H1 (cell line): ENCODE measurements around the gene FAM174A. TPM values are rescaled to one million over a fixed set of nuclear protein-coding genes. Genes with fewer than 3 reads are reported as not detected.
A peak's percentile ranks its signal among the peaks of the same experiment; 100 is the strongest.

Experiments used
- CTCF ChIA-PET: fragments of 300-600 bp; sonication (Branson Sonifier 250); formaldehyde crosslinking; loops from one replicate; lab custom pipeline; 2021; ENCODE audit not compliant: partially characterized antibody; lab: Charles Lee
- POLR2A ChIA-PET: fragments of 300-600 bp; sonication (Branson Sonifier 250); formaldehyde crosslinking; loops from one replicate; lab custom pipeline; 2021; ENCODE audit warnings: inconsistent platforms; ENCODE audit not compliant: partially characterized antibody; lab: Charles Lee
- DNase-seq, 2 experiments: peaks; one replicate each; pipeline versions ENCODE4 v3.0.0 to v3.0.0-alpha.2; 2010 to 2022; ENCODE audit warnings: low spot score in 2 of 2, low read depth in 1 of 2, mixed read lengths in 1 of 2
- FAIRE-seq: peaks from 2 replicates; lab custom pipeline; 2011; peaks lifted over from hg19 to GRCh38; lab: Jason Lieb, UNC
- H2AFZ ChIP-seq: 2 replicates; pipeline ENCODE4 v1.8.1; 2012; ENCODE audit warnings: low read length, inconsistent platforms
- H2AK5ac ChIP-seq: 2 replicates; pipeline ENCODE4 v1.6.1; 2013; ENCODE audit warnings: low read depth, low read length
- H2BK120ac ChIP-seq: replicated peaks from 2 replicates; pipeline ENCODE3; 2013; ENCODE audit warnings: low read depth, low read length, inconsistent platforms
- H2BK12ac ChIP-seq: 2 replicates; pipeline ENCODE4 v1.6.1; 2013; ENCODE audit warnings: low read depth, low read length
- H2BK15ac ChIP-seq: 2 replicates; pipeline ENCODE4 v1.6.1; 2013; ENCODE audit warnings: low read length
- H2BK20ac ChIP-seq: 2 replicates; pipeline ENCODE4 v1.6.1; 2013; ENCODE audit warnings: low read length
- H2BK5ac ChIP-seq: 2 replicates; pipeline ENCODE4 v1.6.1; 2013; ENCODE audit warnings: low read depth, low read length
- H3K14ac ChIP-seq: 2 replicates; pipeline ENCODE4 v1.6.1; 2013; ENCODE audit warnings: inconsistent platforms; ENCODE audit not compliant: insufficient read length
- H3K18ac ChIP-seq: 2 replicates; pipeline ENCODE4 v1.6.1; 2013; ENCODE audit warnings: low read length; ENCODE audit errors: extremely low read depth
- H3K23ac ChIP-seq: 2 replicates; pipeline ENCODE4 v1.6.1; 2013; ENCODE audit warnings: inconsistent platforms; ENCODE audit not compliant: insufficient read length
- H3K23me2 ChIP-seq: 2 replicates; pipeline ENCODE4 v1.6.1; 2013; ENCODE audit warnings: low read depth, low read length
- H3K27ac ChIP-seq: 2 replicates; pipeline ENCODE4 v1.6.1; 2011; ENCODE audit warnings: low read depth, low read length, inconsistent platforms
- H3K27me3 ChIP-seq, 4 experiments: replicated peaks in 1 of 4; 1 replicate in 1 of 4; 2 replicates in 3 of 4; pipeline versions ENCODE4 v1.6.1 to v1.8.1; 2011 to 2013; ENCODE audit warnings: low read length in 3 of 4, mild to moderate bottlenecking in 3 of 4, inconsistent platforms in 2 of 4, mixed read lengths in 2 of 4, moderate library complexity in 1 of 4; ENCODE audit not compliant: control insufficient read depth in 3 of 4, insufficient read depth in 3 of 4; ENCODE audit errors: extremely low read depth in 1 of 4
- H3K36me3 ChIP-seq, 4 experiments: 2 replicates each; pipeline versions ENCODE4 v1.6.1 to v1.8.1; 2011 to 2013; ENCODE audit warnings: mild to moderate bottlenecking in 4 of 4, low read length in 3 of 4, moderate library complexity in 2 of 4, control low read depth in 1 of 4, inconsistent platforms in 1 of 4; ENCODE audit not compliant: insufficient read depth in 4 of 4, control insufficient read depth in 2 of 4
- H3K4ac ChIP-seq: replicated peaks from 2 replicates; pipeline ENCODE3; 2013; ENCODE audit warnings: low read length, low read depth, mixed read lengths, inconsistent platforms; ENCODE audit not compliant: insufficient read length
- H3K4me1 ChIP-seq, 4 experiments: replicated peaks in 1 of 4; 1 replicate in 1 of 4; 2 replicates in 3 of 4; pipeline versions ENCODE4 v1.6.1 to v1.8.1; 2011 to 2013; ENCODE audit warnings: low read length in 3 of 4, inconsistent platforms in 2 of 4, mixed read lengths in 1 of 4; ENCODE audit not compliant: insufficient read depth in 4 of 4, control insufficient read depth in 3 of 4
- H3K4me2 ChIP-seq, 2 experiments: 2 replicates each; pipeline versions ENCODE4 v1.6.1 to v1.8.1; 2011 to 2013; ENCODE audit warnings: low read depth in 2 of 2, low read length in 2 of 2, control low read depth in 1 of 2, inconsistent platforms in 1 of 2, mild to moderate bottlenecking in 1 of 2; ENCODE audit not compliant: insufficient read depth in 1 of 2
- H3K4me3 ChIP-seq, 4 experiments: fragments of 200-600, 300-600 bp in 1 of 4; sonication (generic), shearing (Covaris generic), sonication (Bioruptor Twin) in 1 of 4; 2 replicates each; pipeline versions ENCODE4 v1.5.1 to v1.8.1; 2011 to 2016; ENCODE audit warnings: low read length in 4 of 4, low read depth in 3 of 4, control low read depth in 2 of 4, inconsistent platforms in 2 of 4, mild to moderate bottlenecking in 2 of 4, mixed read lengths in 1 of 4, moderate library complexity in 1 of 4; ENCODE audit not compliant: insufficient read depth in 2 of 4; ENCODE audit errors: extremely low read depth in 1 of 4
- H3K56ac ChIP-seq: replicated peaks from 2 replicates; pipeline ENCODE3; 2013; ENCODE audit warnings: low read depth, mild to moderate bottlenecking, mixed read lengths, low read length, inconsistent platforms; ENCODE audit not compliant: insufficient read length
- H3K79me1 ChIP-seq: 2 replicates; pipeline ENCODE4 v1.6.1; 2013; ENCODE audit warnings: low read depth, low read length, control low read depth
- H3K79me2 ChIP-seq, 2 experiments: 2 replicates each; pipeline versions ENCODE4 v1.6.1 to v1.8.1; 2012 to 2013; ENCODE audit warnings: low read length in 2 of 2, mild to moderate bottlenecking in 2 of 2, inconsistent platforms in 1 of 2; ENCODE audit not compliant: insufficient read depth in 2 of 2, control insufficient read depth in 1 of 2
- H3K9ac ChIP-seq, 4 experiments: replicated peaks in 1 of 4; 1 replicate in 1 of 4; 2 replicates in 3 of 4; pipeline versions ENCODE4 v1.6.1 to v1.8.1; 2011 to 2013; ENCODE audit warnings: low read depth in 3 of 4, low read length in 3 of 4, control low read depth in 2 of 4, mild to moderate bottlenecking in 2 of 4, moderate library complexity in 2 of 4, inconsistent platforms in 1 of 4; ENCODE audit errors: extremely low read depth in 1 of 4
- H3K9me3 ChIP-seq, 2 experiments: 2 replicates each; pipeline versions ENCODE4 v1.6.1 to v1.8.1; 2012 to 2013; ENCODE audit warnings: mild to moderate bottlenecking in 2 of 2, moderate library complexity in 2 of 2, control low read depth in 1 of 2, inconsistent platforms in 1 of 2, low read depth in 1 of 2, low read length in 1 of 2, mixed read lengths in 1 of 2; ENCODE audit not compliant: insufficient read depth in 2 of 2
- H4K20me1 ChIP-seq, 2 experiments: replicated peaks in 1 of 2; 2 replicates each; pipeline versions ENCODE3 to v1.8.1; 2011 to 2013; ENCODE audit warnings: inconsistent platforms in 2 of 2, low read length in 2 of 2, mild to moderate bottlenecking in 1 of 2; ENCODE audit not compliant: insufficient read depth in 2 of 2, control insufficient read depth in 1 of 2
- H4K5ac ChIP-seq: 2 replicates; pipeline ENCODE4 v1.6.1; 2013; ENCODE audit warnings: low read length, low read depth, mixed read lengths, inconsistent platforms; ENCODE audit not compliant: insufficient read length
- H4K8ac ChIP-seq: 2 replicates; pipeline ENCODE4 v1.8.0; 2013; ENCODE audit warnings: mild to moderate bottlenecking, moderate library complexity, low read length, inconsistent platforms; ENCODE audit not compliant: insufficient read depth; ENCODE audit errors: extremely low read depth
- H4K91ac ChIP-seq: replicated peaks from 2 replicates; pipeline ENCODE3; 2013; ENCODE audit warnings: low read length, mixed read lengths, inconsistent platforms; ENCODE audit not compliant: insufficient read length
- ASH2L ChIP-seq: fragments of 200-600, 300-600 bp; sonication (generic); IDR thresholded peaks from one replicate; pipeline ENCODE4 v1.7.1; 2017; ENCODE audit warnings: low read length
- POLR2AphosphoS5 ChIP-seq: IDR thresholded peaks from 2 replicates; pipeline ENCODE4 v1.6.1; 2011; ENCODE audit warnings: low read depth, low read length
- RAD21 ChIP-seq, 2 experiments: IDR thresholded peaks in 1 of 2; conservative IDR thresholded peaks in 1 of 2; 2 replicates each; pipeline ENCODE4 v1.6.1; 2011; ENCODE audit warnings: low read depth in 2 of 2, low read length in 2 of 2, improper control_type of control experiment in 1 of 2, inconsistent platforms in 1 of 2, mild to moderate bottlenecking in 1 of 2, moderate library complexity in 1 of 2
- SIN3A ChIP-seq, 2 experiments: IDR thresholded peaks in 1 of 2; conservative IDR thresholded peaks in 1 of 2; 2 replicates each; pipeline ENCODE4 v1.6.1; 2011 to 2012; ENCODE audit warnings: low read length in 2 of 2, improper control_type of control experiment in 1 of 2, low read depth in 1 of 2, mild to moderate bottlenecking in 1 of 2
- WGBS, 2 experiments: shearing (Covaris generic) in 1 of 2; methylation state at CpG; one replicate each; pipeline versions ENCODE4 v1.1.6 to v1.1.7; 2013 to 2015; ENCODE audit warnings: low lambda C conversion rate in 2 of 2, mixed read lengths in 2 of 2, inconsistent platforms in 1 of 2, low coverage in 1 of 2, missing lambda C conversion rate in 1 of 2; ENCODE audit not compliant: insufficient replicate concordance in 2 of 2, insufficient coverage in 1 of 2, insufficient read length in 1 of 2; ENCODE audit errors: extremely low coverage in 1 of 2, missing lambda C conversion rate in 1 of 2; 5-methylcytosine and 5-hydroxymethylcytosine counted together
- polyA plus RNA-seq, 7 experiments: library from polyadenylated mRNA; depleted of rRNA in 3 of 7; stranded (reverse) in 5 of 7; unstranded in 2 of 7; fragments of >200 nt in 5 of 7; fragments of 200-250 nt in 2 of 7; gene quantifications; 1 replicate in 5 of 7; 2 replicates in 1 of 7; 4 replicates in 1 of 7; pipeline versions ENCODE4 v1.2.1 to v1.2.3, GENCODE V29; 2011 to 2013; ENCODE audit warnings: missing spikeins in 2 of 7, mixed read lengths in 2 of 7
- total RNA-seq: library from RNA; stranded (reverse); fragmentation: NEBNext Ultra II Directional; extraction: Animal tissue kit (Norgen Biotek cat#: 25700); gene quantifications from 2 replicates; pipeline ENCODE4 v1.2.1, GENCODE V29; 2021
- TF ChIP-seq, protein P1 (sequence below), 3 experiments: IDR thresholded peaks; 1 replicate in 2 of 3; 2 replicates in 1 of 3; pipeline versions ENCODE4 v1.5.1 to v1.6.1; 2011; ENCODE audit warnings: low read length in 3 of 3, mild to moderate bottlenecking in 3 of 3, inconsistent platforms in 2 of 3, low read depth in 1 of 3, moderate library complexity in 1 of 3; ENCODE audit not compliant: insufficient read depth in 1 of 3; ENCODE audit errors: control extremely low read depth in 1 of 3

Gene FAM174A
- total and polyA plus RNA-seq, 2 of the 8 experiments (the other 6 are each of a cell fraction or from before 2014, with no cell fraction given) = 3.9 to 5.3 TPM

DNA sequence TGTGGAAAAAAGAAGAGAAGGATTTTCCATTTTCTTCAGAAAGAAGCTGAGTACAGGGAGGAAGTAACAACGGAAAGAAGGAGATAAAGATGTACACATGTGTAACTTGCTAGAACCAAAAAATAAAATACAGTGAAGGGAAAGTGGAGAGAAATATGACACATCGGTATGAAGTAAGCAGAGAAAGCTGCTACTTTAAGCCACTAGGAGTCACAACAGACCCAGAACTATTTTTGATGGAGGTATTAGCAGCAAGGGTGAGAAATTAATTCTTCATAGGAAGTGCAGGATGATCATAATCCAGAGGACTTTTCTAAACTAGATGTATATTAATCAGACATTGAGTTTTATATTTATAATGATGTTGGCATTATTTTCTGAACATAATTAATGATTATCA, 88.5 kb downstream of the FAM174A start:
- CTCF ChIA-PET = interaction anchor here (0.6 to 1.3 kb wide), 6 partner anchors 18 to 1688 kb away, joined by 3 to 4 read pairs (median 3); no protein-coding TSS in a partner anchor
- H3K23me2 ChIP-seq = no peaks in the 10 kb centered on the region
- TF ChIP-seq POLR2AphosphoS5 = no peak
- TF ChIP-seq ASH2L = no peak
- peak; percentile 55 to 56 for TF ChIP-seq RAD21 (IDR thresholded peaks at IDR 0.05 in 1 of 2, conservative IDR thresholded peaks at IDR 0.05 in 1 of 2; ENCODE audit: low read depth in 2 of 2, low read length in 2 of 2)
- TF ChIP-seq, protein P1, sequence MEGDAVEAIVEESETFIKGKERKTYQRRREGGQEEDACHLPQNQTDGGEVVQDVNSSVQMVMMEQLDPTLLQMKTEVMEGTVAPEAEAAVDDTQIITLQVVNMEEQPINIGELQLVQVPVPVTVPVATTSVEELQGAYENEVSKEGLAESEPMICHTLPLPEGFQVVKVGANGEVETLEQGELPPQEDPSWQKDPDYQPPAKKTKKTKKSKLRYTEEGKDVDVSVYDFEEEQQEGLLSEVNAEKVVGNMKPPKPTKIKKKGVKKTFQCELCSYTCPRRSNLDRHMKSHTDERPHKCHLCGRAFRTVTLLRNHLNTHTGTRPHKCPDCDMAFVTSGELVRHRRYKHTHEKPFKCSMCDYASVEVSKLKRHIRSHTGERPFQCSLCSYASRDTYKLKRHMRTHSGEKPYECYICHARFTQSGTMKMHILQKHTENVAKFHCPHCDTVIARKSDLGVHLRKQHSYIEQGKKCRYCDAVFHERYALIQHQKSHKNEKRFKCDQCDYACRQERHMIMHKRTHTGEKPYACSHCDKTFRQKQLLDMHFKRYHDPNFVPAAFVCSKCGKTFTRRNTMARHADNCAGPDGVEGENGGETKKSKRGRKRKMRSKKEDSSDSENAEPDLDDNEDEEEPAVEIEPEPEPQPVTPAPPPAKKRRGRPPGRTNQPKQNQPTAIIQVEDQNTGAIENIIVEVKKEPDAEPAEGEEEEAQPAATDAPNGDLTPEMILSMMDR (IDR thresholded peaks at IDR 0.05; ENCODE audit: control extremely low read depth in 1 of 3, insufficient read depth in 1 of 3, low read depth in 1 of 3, low read length in 3 of 3) = peak in 2 of 3 experiments; percentile 18 to 52; a peak in 2 of 4 replicates
- no peak for TF ChIP-seq SIN3A (conservative IDR thresholded peaks at IDR 0.05 in 1 of 2, IDR thresholded peaks at IDR 0.05 in 1 of 2; ENCODE audit: low read depth in 1 of 2, low read length in 2 of 2)

More for the DNA sequence above, 88.5 kb downstream of the FAM174A start:
- H3K23ac ChIP-seq = no peak overlapping the region
- H4K20me1 ChIP-seq = no peaks in the 10 kb centered on the region
- no peak overlapping the region for H3K4me3 ChIP-seq
- no peak overlapping the region for H2BK15ac ChIP-seq
- no peak overlapping the region for H4K91ac ChIP-seq
- H3K4me1 ChIP-seq = no peaks in the 10 kb centered on the region
- 87% methylated on average over 2 of the region's 2 CpGs; no CpG with 5 or more reads in 1 of the 2 experiments for WGBS, 2 experiments
- H2AK5ac ChIP-seq = no peak overlapping the region
- no peaks in the 10 kb centered on the region for H3K79me2 ChIP-seq
- POLR2A ChIA-PET = no interaction called here
- no peak overlapping the region for H3K14ac ChIP-seq
- no peaks in the 10 kb centered on the region for H3K9me3 ChIP-seq
- H3K27me3 ChIP-seq = no peaks in the 10 kb centered on the region
- no peak overlapping the region for H2BK120ac ChIP-seq
- no peak overlapping the region for H4K8ac ChIP-seq
- no peak overlapping the region for H3K4ac ChIP-seq
- H3K27ac ChIP-seq = no peak overlapping the region
- no peak overlapping the region for H2BK20ac ChIP-seq
- FAIRE-seq (no peak), DNase-seq (no peak)
- no peak overlapping the region for H2BK5ac ChIP-seq
- H4K5ac ChIP-seq = no peak overlapping the region
- no peak overlapping the region for H3K4me2 ChIP-seq
- no peak overlapping the region for H2BK12ac ChIP-seq
- no peaks in the 10 kb centered on the region for H3K79me1 ChIP-seq
- H3K36me3 ChIP-seq = no peaks in the 10 kb centered on the region
- H3K9ac ChIP-seq = no peak overlapping the region
- H3K56ac ChIP-seq = no peak overlapping the region
- H3K18ac ChIP-seq = no peak overlapping the region
- H2AFZ ChIP-seq = no peak overlapping the region
